Peyer's patch (tissue), 4 donors: ENCODE data around the gene SNRPN. TPM values are rescaled to one million over a fixed set of nuclear protein-coding genes. Genes with fewer than 3 reads are reported as not detected.
"Not testable (repeated sequence)": the region's sequence is repeated elsewhere in the genome, so short reads cannot be mapped to it uniquely, and the experiment has no call there.

ENCODE experiments used
- DNase-seq, 3 donors: peaks; one replicate each; pipeline ENCODE4 v3.0.0-alpha.2; 2017 to 2019
- H3K27ac ChIP-seq, 4 donors: fragments of 200-600 bp; sonication (generic); one replicate each; pipeline ENCODE4 v1.5.1; 2016 to 2019
- H3K27me3 ChIP-seq, 2 donors: fragments of 200-600 bp; sonication (generic); one replicate each; pipeline ENCODE4 v1.5.1; 2019
- H3K36me3 ChIP-seq, 3 donors: fragments of 200-600 bp; sonication (generic); one replicate each; pipeline ENCODE4 v1.5.1; 2016 to 2019
- H3K4me1 ChIP-seq, 4 donors: fragments of 200-600 bp; sonication (generic); one replicate each; pipeline ENCODE4 v1.5.1; 2016 to 2019
- H3K4me3 ChIP-seq, 4 donors: fragments of 200-600 bp; sonication (generic); 1 replicate in 3 of 4; 2 replicates in 1 of 4; pipeline ENCODE4 v1.5.1; 2016 to 2019; ENCODE audit warnings: mild to moderate bottlenecking in 1 of 4
- H3K9me3 ChIP-seq, 4 donors: fragments of 200-600 bp; sonication (generic); one replicate each; pipeline ENCODE4 v1.5.1; 2016 to 2019; ENCODE audit warnings: mild to moderate bottlenecking in 1 of 4
- CTCF ChIP-seq, 6 experiments: fragments of 450-650 bp in 4 of 6; fragments of 200-600 bp in 2 of 6; sonication (generic) in 1 of 6; IDR thresholded peaks; one replicate each; pipeline ENCODE4 v1.5.1; 2017 to 2019; ENCODE audit warnings: antibody characterized with exemption in 6 of 6, mild to moderate bottlenecking in 3 of 6, moderate library complexity in 1 of 6
- POLR2A ChIP-seq, 2 donors: fragments of 450-650 bp; IDR thresholded peaks; one replicate each; pipeline ENCODE4 v1.5.1; 2017; ENCODE audit warnings: antibody characterized with exemption in 2 of 2, mild to moderate bottlenecking in 2 of 2, moderate library complexity in 2 of 2
- total RNA-seq, 4 donors: library from RNA; depleted of rRNA; stranded (reverse); fragments of >200 nt; gene quantifications; one replicate each; pipeline ENCODE4 v1.1.0, GENCODE V29; 2016

Gene SNRPN
- total RNA-seq, 4 donors from 2014 or later: 39.4 to 102 (median 50.8) TPM

GRCh38 chr15:24961967-24962366 lies 7.2 kb downstream of the SNRPN start:
- Histone ChIP-seq H3K27ac (no peak overlapping the region), H3K27me3 (no peaks in the 10 kb centered on the region), H3K4me1 (no peaks in the 10 kb centered on the region), H3K36me3 (peaks cover 0 to 35% (median 0%) of the 10 kb centered on the region in 3 donors), H3K4me3 (no peak overlapping the region), H3K9me3 (peaks cover 0 to 7% (median 0%) of the 10 kb centered on the region in 4 donors)
- no peak for DNase-seq
- no peak for TF ChIP-seq POLR2A (IDR thresholded peaks at IDR 0.05)
- peak in 1 of 6 experiments; percentile 6 for TF ChIP-seq CTCF (IDR thresholded peaks at IDR 0.05)

- H3K27me3 ChIP-seq: no peaks in the 10 kb centered on the region
- H3K4me1 ChIP-seq: no peaks in the 10 kb centered on the region
- no peak for TF ChIP-seq CTCF (IDR thresholded peaks at IDR 0.05)
- no peak for TF ChIP-seq POLR2A (IDR thresholded peaks at IDR 0.05)
- no peak overlapping the region for H3K4me3 ChIP-seq
- no peak for DNase-seq
- H3K9me3 ChIP-seq: peaks cover 0 to 10% (median 0%) of the 10 kb centered on the region in 4 donors
- H3K27ac ChIP-seq: no peak overlapping the region
- peaks cover 0 to 42% (median 0%) of the 10 kb centered on the region in 3 donors for H3K36me3 ChIP-seq
Observed at GRCh38 chr15:24962880-24963279, 8.1 kb downstream of the SNRPN start.

GRCh38 chr15:24966364-24967103 lies 11.7 kb downstream of the SNRPN start:
- H3K9me3 ChIP-seq: peaks cover 0 to 10% (median 0%) of the 10 kb centered on the region in 4 donors

GRCh38 chr15:24971052-24971451 lies 16.3 kb downstream of the SNRPN start:
- TF ChIP-seq POLR2A (IDR thresholded peaks at IDR 0.05) (no peak), CTCF (IDR thresholded peaks at IDR 0.05) (no peak)

More at GRCh38 chr15:24966364-24967103, 11.7 kb downstream of the SNRPN start:
- no peak for TF ChIP-seq CTCF (IDR thresholded peaks at IDR 0.05)
- no peak for TF ChIP-seq POLR2A (IDR thresholded peaks at IDR 0.05)
- Histone ChIP-seq H3K4me1 (no peaks in the 10 kb centered on the region), H3K36me3 (peaks cover 0 to 73% (median 0%) of the 10 kb centered on the region in 3 donors), H3K4me3 (no peak overlapping the region), H3K27me3 (no peaks in the 10 kb centered on the region), H3K27ac (no peak overlapping the region)
- no peak for DNase-seq

GRCh38 chr15:24971772-24972171 lies 17.0 kb downstream of the SNRPN start:
- Histone ChIP-seq H3K27ac (no peak overlapping the region), H3K27me3 (no peaks in the 10 kb centered on the region), H3K9me3 (peaks cover 0 to 23% (median 0%) of the 10 kb centered on the region in 4 donors), H3K4me1 (no peaks in the 10 kb centered on the region), H3K36me3 (peaks cover 0 to 67% (median 0%) of the 10 kb centered on the region in 3 donors), H3K4me3 (no peak overlapping the region)
- TF ChIP-seq CTCF (IDR thresholded peaks at IDR 0.05) (no peak), POLR2A (IDR thresholded peaks at IDR 0.05) (no peak)
- DNase-seq: no peak

More at GRCh38 chr15:24971052-24971451, 16.3 kb downstream of the SNRPN start:
- no peak overlapping the region for H3K27ac ChIP-seq
- no peaks in the 10 kb centered on the region for H3K27me3 ChIP-seq
- H3K4me3 ChIP-seq: no peak overlapping the region
- no peaks in the 10 kb centered on the region for H3K4me1 ChIP-seq
- peaks cover 0 to 64% (median 0%) of the 10 kb centered on the region in 3 donors for H3K36me3 ChIP-seq
- peaks cover 0 to 23% (median 0%) of the 10 kb centered on the region in 4 donors for H3K9me3 ChIP-seq
- DNase-seq: no peak

- peaks cover 0 to 24% (median 2%) of the 10 kb centered on the region in 4 donors for H3K9me3 ChIP-seq
- H3K27ac ChIP-seq, H3K4me1 ChIP-seq, H3K4me3 ChIP-seq, H3K27me3 ChIP-seq, DNase-seq: not testable (repeated sequence)
- peaks cover 0 to 69% (median 0%) of the 10 kb centered on the region in 3 donors for H3K36me3 ChIP-seq
Observed at GRCh38 chr15:24972707-24973106, 17.9 kb downstream of the SNRPN start.
